Effector memory CD8-positive, alpha-beta T cell (primary cell): ENCODE measurements around the gene FGF3.

Experiments used
- ATAC-seq: fragments of 150-1000 bp; cut with Tn5 transposase; replicated peaks from 2 replicates; pipeline ENCODE4 v1.10.0; 2021; ENCODE audit warnings: mild to moderate bottlenecking, moderate library complexity
- DNase-seq, 3 experiments: peaks; one replicate each; pipeline ENCODE4 v3.0.0; 2021
- H3K27ac Mint-ChIP-seq, 2 donors: one replicate each; pipeline ENCODE4 v1.8.0; 2022; ENCODE audit warnings: mild to moderate bottlenecking in 2 of 2, mixed read lengths in 2 of 2, moderate library complexity in 2 of 2
- H3K27me3 Mint-ChIP-seq, 2 donors: one replicate each; pipeline ENCODE4 v1.8.0; 2022; ENCODE audit warnings: mixed read lengths in 2 of 2
- H3K36me3 Mint-ChIP-seq: one replicate; pipeline ENCODE4 v1.8.0; 2022; ENCODE audit warnings: mild to moderate bottlenecking, moderate library complexity, mixed read lengths; ENCODE audit not compliant: insufficient read depth
- H3K4me1 Mint-ChIP-seq, 2 donors: one replicate each; pipeline ENCODE4 v1.8.0; 2022; ENCODE audit warnings: low read depth in 2 of 2, mixed read lengths in 2 of 2
- H3K4me3 Mint-ChIP-seq, 2 donors: one replicate each; pipeline ENCODE4 v1.8.0; 2022; ENCODE audit warnings: mild to moderate bottlenecking in 2 of 2, mixed read lengths in 2 of 2, moderate library complexity in 2 of 2
- H3K9me3 Mint-ChIP-seq, 2 donors: one replicate each; pipeline ENCODE4 v1.8.0; 2022; ENCODE audit warnings: mixed read lengths in 2 of 2

The FGF3 gene

DNA sequence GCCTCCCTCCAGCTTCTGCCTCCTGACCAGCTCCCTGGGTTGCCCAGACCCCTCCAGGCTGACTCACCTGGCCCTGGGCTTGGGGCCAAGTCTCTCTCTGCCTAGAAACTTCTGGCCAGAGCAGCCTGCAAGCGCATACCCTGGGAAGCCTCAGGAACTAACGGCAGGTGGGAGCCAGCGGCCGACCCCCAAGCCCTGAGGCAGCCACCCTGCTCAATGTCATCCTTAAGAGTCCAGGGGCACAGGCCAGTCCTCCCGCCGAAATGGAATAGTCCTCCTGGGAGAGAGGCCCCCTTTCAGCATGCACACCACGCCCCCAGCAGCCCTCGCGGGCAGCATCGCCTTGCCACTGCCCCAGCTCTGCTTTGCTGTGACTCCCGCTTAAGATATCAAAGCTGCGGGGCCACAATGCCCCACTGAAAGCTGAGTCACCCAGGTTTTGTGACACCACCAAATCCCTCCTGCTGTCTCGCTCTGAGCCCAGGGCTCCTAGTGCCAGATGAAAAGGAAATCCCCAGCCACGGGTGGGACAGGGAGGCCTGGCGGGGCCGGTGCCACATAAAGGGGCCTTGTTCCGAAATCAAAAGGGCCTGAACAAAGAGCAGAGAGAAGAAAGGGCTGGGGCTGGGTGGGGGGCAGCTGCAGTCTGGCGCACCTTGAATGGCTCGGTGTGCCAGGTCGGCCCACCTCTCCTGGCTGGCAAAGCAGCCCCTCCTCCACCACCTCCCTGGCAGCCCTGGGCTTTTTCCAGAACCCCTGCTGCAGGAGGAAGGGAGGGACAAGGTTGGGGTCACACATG lies 21.4 kb upstream of the FGF3 start:
- Mint-ChIP-seq H3K9me3 (no peaks in the 10 kb centered on the region), H3K36me3 (no peaks in the 10 kb centered on the region), H3K4me3 (no peak overlapping the region), H3K4me1 (peaks cover 6% of the 10 kb centered on the region in 2 donors), H3K27ac (peak overlapping the region in 1 of 2 donors; percentile 67), H3K27me3 (peaks cover 24 to 28% of the 10 kb centered on the region in 2 donors)
- no peak for DNase-seq
- no peak for ATAC-seq

DNA sequence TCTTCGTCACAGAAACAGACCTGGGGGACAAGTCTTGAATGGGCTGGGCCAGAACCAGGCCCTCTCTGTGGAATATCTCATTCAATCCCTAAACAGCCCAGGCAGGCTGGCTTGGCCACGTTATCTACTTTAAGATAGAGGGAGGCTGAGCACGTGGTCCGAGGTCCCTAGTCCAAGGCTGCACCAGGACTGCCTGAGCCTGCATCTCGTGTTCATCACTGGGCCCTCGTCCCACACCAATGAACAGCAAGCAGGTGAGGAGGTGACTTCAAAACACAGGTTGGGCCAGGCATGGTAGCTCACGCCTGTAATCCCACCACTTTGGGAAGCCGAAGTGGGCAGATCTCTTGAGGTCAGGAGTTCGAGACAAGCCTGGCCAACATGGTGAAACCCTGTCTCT lies 20.3 kb upstream of the FGF3 start:
- H3K4me3 Mint-ChIP-seq: no peak overlapping the region
- peaks cover 6 to 14% of the 10 kb centered on the region in 2 donors for H3K4me1 Mint-ChIP-seq
- H3K9me3 Mint-ChIP-seq: no peaks in the 10 kb centered on the region
- H3K27ac Mint-ChIP-seq: no peak overlapping the region
- no peaks in the 10 kb centered on the region for H3K36me3 Mint-ChIP-seq
- DNase-seq (no peak), ATAC-seq (no peak)
- peaks cover 24 to 39% of the 10 kb centered on the region in 2 donors for H3K27me3 Mint-ChIP-seq

DNA sequence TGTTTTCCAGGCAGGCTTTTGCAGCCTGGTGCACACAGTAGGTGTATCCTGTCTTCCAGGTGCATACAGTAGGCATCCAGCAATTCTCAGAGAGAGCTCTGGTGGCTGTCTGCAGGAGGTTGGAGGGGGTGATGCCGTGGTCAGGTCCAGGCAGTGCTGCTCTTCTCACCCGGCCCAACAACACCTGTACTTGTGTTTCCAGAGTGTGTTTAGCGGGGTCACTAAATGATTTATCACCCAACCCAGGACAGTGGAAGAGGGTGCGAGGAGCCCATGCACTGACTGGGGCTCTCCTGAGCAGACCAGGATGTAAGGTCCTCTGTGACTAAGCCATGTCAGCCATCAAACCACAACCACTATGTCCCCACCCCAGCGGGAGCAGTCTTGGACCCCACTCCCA lies 18.6 kb upstream of the FGF3 start:
- no peak for DNase-seq
- no peak for ATAC-seq
- H3K4me1 Mint-ChIP-seq: peaks cover 6 to 14% of the 10 kb centered on the region in 2 donors

DNA sequence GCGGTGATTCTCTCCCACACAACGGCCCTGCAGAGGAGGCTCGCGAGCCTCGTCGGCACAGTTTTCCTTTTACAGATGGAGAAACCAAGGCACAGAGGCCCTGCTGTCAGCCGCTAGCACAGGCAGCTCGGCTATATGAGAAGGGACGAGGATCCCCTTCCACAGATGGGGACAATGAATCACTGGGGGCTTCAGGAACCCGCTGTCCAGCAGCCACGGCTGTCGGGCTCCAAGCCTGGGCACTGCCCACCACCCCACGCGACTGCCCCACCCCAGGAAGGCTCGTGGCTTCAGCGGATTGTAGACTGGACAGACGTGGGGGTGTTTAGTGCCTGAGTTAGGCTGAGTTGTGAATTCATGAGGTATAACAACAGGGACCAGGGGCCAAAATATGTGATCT lies 17.2 kb upstream of the FGF3 start:
- H3K27me3 Mint-ChIP-seq: peaks cover 32 to 66% of the 10 kb centered on the region in 2 donors
- H3K9me3 Mint-ChIP-seq: no peaks in the 10 kb centered on the region
- H3K4me3 Mint-ChIP-seq: no peak overlapping the region
- DNase-seq: no peak
- H3K36me3 Mint-ChIP-seq: no peaks in the 10 kb centered on the region
- H3K4me1 Mint-ChIP-seq: peaks cover 3 to 11% of the 10 kb centered on the region in 2 donors
- no peak for ATAC-seq
- peak overlapping the region in 1 of 2 donors; percentile 32 for H3K27ac Mint-ChIP-seq

More for the DNA sequence above, 18.6 kb upstream of the FGF3 start:
- H3K27ac Mint-ChIP-seq: no peak overlapping the region
- no peak overlapping the region for H3K4me3 Mint-ChIP-seq
- H3K9me3 Mint-ChIP-seq: no peaks in the 10 kb centered on the region
- peaks cover 28 to 56% of the 10 kb centered on the region in 2 donors for H3K27me3 Mint-ChIP-seq
- no peaks in the 10 kb centered on the region for H3K36me3 Mint-ChIP-seq

DNA sequence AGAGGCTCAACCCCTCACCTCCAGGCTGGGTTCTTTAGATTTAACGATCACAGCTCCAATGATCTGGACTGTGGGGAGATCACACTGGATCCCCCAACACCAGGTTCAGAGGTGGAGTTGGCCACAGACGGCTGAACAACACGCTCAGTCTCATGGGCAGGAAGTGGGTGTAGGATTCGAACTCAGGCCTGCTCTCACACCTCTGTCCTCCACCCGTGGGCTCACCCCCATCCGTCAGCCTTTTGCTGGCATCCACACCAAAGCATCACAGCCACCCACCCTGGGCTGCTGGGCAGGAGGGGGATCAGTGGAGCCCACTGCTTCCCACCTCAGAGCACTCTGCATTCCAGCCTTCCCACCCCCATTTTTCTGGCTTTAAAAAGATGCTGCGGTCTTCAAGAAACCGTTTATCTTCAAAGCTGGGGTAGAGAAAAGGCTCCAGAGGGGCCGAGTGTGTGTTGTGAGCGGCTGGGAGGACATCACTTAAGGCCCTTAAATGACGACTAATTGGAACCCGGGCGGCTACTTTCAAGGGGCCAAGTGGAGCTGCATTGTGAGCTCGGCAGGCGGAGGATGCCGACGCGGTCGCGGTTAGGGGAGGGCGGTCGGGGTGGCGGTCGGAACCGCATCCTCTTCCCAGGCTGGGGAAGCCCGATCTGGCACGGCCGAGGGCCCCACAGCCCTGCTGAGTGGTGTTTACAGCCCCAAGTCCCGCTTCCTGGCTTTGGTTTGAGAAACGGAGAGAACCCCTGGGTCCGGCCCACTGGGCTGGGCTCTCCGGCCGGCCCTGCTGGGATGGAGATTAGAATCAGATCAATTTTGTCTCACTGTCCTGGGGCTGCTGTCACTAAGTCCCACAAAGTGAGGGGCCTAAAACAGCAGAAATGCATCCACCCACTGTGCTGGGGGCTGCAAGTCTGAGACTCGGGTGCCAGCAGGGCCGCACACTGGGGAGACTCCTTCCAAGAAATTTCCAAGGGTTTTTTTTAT lies 15.9 kb upstream of the FGF3 start:
- H3K4me3 Mint-ChIP-seq: no peak overlapping the region
- no peak for ATAC-seq
- no peak for DNase-seq
- H3K9me3 Mint-ChIP-seq: no peaks in the 10 kb centered on the region
- H3K27me3 Mint-ChIP-seq: peaks cover 28 to 71% of the 10 kb centered on the region in 2 donors
- H3K4me1 Mint-ChIP-seq: peaks cover 0 to 9% of the 10 kb centered on the region in 2 donors
- H3K27ac Mint-ChIP-seq: peak overlapping the region in 1 of 2 donors; percentile 63
- no peaks in the 10 kb centered on the region for H3K36me3 Mint-ChIP-seq

DNA sequence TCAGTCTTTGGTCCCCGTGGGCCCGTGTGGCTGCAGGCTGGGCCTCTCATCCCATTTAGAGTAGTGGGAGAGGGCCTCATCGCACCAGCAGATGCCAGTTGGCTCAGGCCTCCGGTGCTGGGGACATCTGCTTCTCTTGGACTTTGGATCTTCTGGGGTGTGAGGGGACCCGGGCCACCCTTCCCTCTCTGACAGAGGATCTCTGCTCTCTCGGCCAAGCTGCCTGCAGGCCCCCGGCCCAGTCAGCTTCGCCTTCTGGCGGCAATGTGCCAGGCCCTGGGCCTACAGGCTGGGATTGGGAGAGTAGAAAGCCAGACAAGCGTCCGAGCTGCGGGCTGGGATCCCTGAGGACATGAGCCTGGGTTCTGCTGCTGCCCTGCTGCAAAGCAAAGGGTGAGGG lies 15.0 kb upstream of the FGF3 start:
- Mint-ChIP-seq H3K27me3 (peaks cover 28 to 71% of the 10 kb centered on the region in 2 donors), H3K27ac (no peak overlapping the region), H3K36me3 (no peaks in the 10 kb centered on the region), H3K4me3 (no peak overlapping the region), H3K9me3 (no peaks in the 10 kb centered on the region), H3K4me1 (peaks cover 0 to 9% of the 10 kb centered on the region in 2 donors)
- ATAC-seq (no peak), DNase-seq (no peak)

DNA sequence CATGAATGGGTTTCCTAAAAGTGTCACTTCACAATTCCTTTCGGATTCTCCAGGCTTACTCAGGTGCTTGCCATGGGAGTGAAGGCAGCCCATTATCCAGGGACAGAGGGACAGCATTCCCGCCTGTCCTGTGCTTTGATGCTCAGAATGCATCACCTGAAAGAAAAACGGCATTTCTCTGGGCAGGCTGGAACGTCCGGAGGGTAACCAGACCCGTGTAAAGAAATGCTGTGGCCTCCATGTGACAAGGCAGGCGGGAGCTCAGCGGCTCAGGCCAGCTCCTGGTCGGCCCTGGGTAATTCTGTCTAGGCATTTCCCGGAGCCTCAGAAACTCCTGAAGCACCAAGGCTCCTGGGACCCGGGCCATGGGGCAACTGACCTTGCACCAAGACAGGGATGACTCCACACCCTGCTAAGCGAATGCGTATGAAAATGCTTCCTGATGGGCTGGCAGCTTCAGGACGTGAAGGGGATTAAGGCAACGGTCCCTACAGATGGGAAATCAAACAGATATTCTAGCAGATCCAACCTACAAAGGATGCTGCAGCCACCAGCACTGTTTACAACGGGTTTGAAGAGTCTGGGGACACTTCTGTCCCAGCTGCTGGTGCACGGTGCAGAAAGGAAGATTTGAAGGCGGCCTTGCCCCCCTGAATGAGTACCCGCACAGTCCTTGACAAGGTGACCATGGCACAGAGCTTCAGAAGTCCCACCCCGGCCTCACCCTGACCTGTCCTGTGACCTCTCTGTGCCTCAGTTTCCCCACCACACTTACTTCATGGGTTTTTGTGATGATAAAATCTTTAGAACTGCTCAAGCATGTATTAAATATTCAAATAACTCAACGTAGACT lies 13.6 kb upstream of the FGF3 start:
- no peaks in the 10 kb centered on the region for H3K36me3 Mint-ChIP-seq
- no peak for ATAC-seq
- H3K4me3 Mint-ChIP-seq: no peak overlapping the region
- H3K9me3 Mint-ChIP-seq: no peaks in the 10 kb centered on the region
- peaks cover 0 to 9% of the 10 kb centered on the region in 2 donors for H3K4me1 Mint-ChIP-seq
- H3K27ac Mint-ChIP-seq: no peak overlapping the region
- no peak for DNase-seq
- peaks cover 22 to 66% of the 10 kb centered on the region in 2 donors for H3K27me3 Mint-ChIP-seq

DNA sequence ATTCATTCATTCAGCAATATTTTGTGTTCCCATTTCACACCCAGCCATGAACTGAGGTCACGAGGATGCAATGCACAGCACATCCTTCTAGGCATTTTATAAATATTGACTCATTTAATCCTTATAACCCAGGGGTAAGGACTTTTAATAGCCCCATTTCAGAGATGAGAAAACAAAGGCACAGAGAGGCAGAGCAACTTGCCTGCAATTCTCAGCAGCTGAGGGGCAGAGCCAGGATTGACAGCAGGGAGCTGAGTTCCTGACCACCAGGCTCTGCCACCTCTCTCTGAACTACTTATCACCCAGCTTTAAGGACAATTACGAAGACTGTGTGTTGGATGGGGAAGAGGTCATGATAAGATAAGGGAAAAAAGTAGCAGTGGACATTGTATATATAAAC lies 12.8 kb upstream of the FGF3 start:
- no peak overlapping the region for H3K4me3 Mint-ChIP-seq
- H3K27me3 Mint-ChIP-seq: peaks cover 22 to 64% of the 10 kb centered on the region in 2 donors
- H3K9me3 Mint-ChIP-seq: no peaks in the 10 kb centered on the region
- no peaks in the 10 kb centered on the region for H3K36me3 Mint-ChIP-seq
- ATAC-seq (no peak), DNase-seq (no peak)
- no peak overlapping the region for H3K27ac Mint-ChIP-seq
- peaks cover 0 to 9% of the 10 kb centered on the region in 2 donors for H3K4me1 Mint-ChIP-seq

DNA sequence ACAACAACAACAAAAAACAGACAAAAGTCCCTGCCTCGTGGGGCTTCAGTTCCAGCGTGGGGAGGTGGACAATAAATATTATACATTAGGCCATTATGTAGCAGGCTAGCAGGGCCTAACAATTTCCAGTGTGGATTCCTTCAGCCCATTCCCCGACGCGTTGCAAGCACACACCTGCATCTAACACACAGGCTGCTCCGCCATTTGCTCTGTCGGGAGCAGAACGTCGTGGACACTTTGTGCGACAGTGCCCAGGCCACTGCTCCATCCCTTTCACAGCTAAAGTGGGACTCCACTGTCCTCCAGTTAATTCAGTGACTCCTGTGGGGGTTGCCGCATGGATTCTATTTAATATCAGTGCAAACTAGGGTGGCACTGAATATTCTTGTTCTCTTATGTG lies 10.9 kb upstream of the FGF3 start:
- peaks cover 11 to 64% of the 10 kb centered on the region in 2 donors for H3K27me3 Mint-ChIP-seq
- H3K4me3 Mint-ChIP-seq: no peak overlapping the region
- no peaks in the 10 kb centered on the region for H3K9me3 Mint-ChIP-seq
- H3K36me3 Mint-ChIP-seq: no peaks in the 10 kb centered on the region
- ATAC-seq: no peak
- no peak for DNase-seq
- H3K27ac Mint-ChIP-seq: no peak overlapping the region
- peaks cover 0 to 5% of the 10 kb centered on the region in 2 donors for H3K4me1 Mint-ChIP-seq

DNA sequence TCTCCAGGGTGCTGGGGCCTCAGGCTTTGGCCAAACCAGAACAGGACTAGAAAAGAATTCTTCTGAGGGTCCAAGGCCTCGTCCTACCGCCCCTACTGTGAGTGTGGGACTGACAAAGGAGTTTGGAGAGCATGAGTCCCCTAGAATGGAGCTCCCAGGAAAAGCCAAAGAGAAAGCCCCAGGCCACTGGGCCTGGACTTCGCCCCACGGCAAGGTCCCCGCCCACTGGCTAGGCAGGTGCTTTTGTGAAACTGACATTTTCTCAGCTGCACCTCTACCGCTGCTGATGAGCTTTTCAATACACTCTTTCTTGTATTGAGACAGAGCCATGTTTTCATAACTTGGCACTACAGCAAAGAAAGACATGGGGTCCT lies 9.7 kb upstream of the FGF3 start:
- Mint-ChIP-seq H3K27me3 (peaks cover 7 to 64% of the 10 kb centered on the region in 2 donors), H3K4me1 (no peaks in the 10 kb centered on the region), H3K4me3 (no peak overlapping the region), H3K27ac (no peak overlapping the region), H3K9me3 (no peaks in the 10 kb centered on the region), H3K36me3 (no peaks in the 10 kb centered on the region)
- DNase-seq (no peak), ATAC-seq (no peak)

DNA sequence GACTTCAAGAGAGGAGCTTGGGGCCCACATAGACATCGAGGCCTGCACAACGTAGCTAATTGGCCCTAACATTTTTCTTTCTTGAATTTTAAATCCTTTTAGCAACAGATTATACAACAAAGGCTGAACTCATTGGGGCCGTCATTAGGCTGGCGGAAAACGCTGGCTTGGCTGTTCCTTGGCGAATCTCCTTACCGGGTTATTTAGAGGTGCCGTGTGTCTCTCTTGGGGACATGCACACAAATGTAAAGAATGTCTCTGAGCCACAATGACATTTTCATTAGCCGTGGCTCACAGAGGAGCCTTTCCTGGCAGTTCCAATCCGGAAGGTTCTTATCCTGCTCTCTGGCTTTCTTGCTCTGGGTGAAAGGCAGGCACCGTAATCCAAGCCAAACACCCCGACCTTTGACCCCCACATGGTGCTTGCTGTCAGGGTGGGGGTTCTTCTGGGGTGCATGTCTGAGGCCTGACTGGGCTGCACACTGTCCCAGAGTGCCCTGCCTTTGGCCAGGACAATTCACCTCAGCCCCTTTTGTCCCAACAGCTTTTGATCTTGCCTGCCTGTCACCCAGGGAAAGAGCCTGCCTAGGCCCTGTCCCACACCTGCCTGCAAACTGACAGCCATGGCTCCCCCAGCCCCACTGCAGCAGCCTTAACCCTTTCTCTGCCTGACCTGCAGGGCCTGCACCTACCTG lies 9.2 kb upstream of the FGF3 start:
- Mint-ChIP-seq H3K27ac (no peak overlapping the region), H3K4me1 (no peaks in the 10 kb centered on the region), H3K36me3 (no peaks in the 10 kb centered on the region), H3K9me3 (no peaks in the 10 kb centered on the region), H3K4me3 (no peak overlapping the region), H3K27me3 (peaks cover 7 to 64% of the 10 kb centered on the region in 2 donors)
- DNase-seq: no peak
- ATAC-seq: no peak

DNA sequence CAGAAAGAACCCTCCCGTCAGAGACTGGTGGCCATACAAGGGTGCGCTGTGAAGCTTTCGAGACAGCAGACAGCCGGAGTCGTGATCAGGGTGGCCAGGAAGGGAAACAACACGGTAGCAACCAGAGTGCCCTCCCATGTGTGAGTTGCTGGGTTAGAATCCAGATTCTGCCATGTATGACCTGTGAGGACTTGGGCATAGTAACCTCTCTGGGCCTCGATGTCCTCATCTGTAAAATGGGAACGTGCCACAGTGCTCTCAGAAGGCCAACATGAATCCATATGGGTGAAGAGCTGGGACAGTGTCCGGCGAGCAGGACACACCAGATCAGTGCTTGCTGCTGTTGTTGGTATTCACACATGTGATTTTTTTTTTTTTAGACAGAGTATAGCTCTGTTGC lies 7.6 kb upstream of the FGF3 start:
- no peaks in the 10 kb centered on the region for H3K36me3 Mint-ChIP-seq
- no peak for ATAC-seq
- H3K4me1 Mint-ChIP-seq: peaks cover 0 to 3% of the 10 kb centered on the region in 2 donors
- H3K27me3 Mint-ChIP-seq: peaks cover 8 to 64% of the 10 kb centered on the region in 2 donors
- no peak overlapping the region for H3K27ac Mint-ChIP-seq
- no peak for DNase-seq
- no peaks in the 10 kb centered on the region for H3K9me3 Mint-ChIP-seq
- H3K4me3 Mint-ChIP-seq: no peak overlapping the region
